GM12878 (cell line): ENCODE data around the gene FBF1. TPM values are rescaled to one million over a fixed set of nuclear protein-coding genes. Genes with fewer than 3 reads are reported as not detected.

Experiments
- ATAC-seq: fragments of 200-7000 bp; cut with Tn5 transposase; 3 replicates; pipeline ENCODE4 v1.9.1; 2020; ENCODE audit warnings: mild to moderate bottlenecking, moderate library complexity
- BruUV-seq: library from RNA; stranded (reverse); fragments of 400-500 nt; replicated peaks from 2 replicates; lab custom pipeline; 2021; lab: Mats Ljungman, UMichigan
- CTCF ChIA-PET: fragments of 300-600 bp; sonication (Branson Sonifier 250); formaldehyde crosslinking; extraction: SDS; loops from one replicate; lab custom pipeline; 2021; ENCODE audit warnings: inconsistent platforms; lab: Yijun Ruan, JAX
- POLR2A ChIA-PET: fragments of 350-600 bp; formaldehyde crosslinking; extraction: SDS; loops from one replicate; lab custom pipeline; 2021; ENCODE audit warnings: inconsistent platforms; lab: Charles Lee
- RAD21 ChIA-PET: fragments of 300-600 bp; sonication (Branson Sonifier 250); formaldehyde crosslinking; loops from one replicate; lab custom pipeline; 2023; ENCODE audit warnings: antibody characterized with exemption; ENCODE audit not compliant: unreplicated experiment; lab: Charles Lee
- SMC1A ChIA-PET: fragments of 300-600 bp; sonication (Branson Sonifier 250); formaldehyde crosslinking; loops from one replicate; lab custom pipeline; 2023; ENCODE audit not compliant: unreplicated experiment, uncharacterized antibody; lab: Charles Lee
- DNase-seq: peaks from one replicate; pipeline ENCODE4 v3.0.0-alpha.2; 2011; ENCODE audit warnings: low read depth, low spot score
- FAIRE-seq: peaks from 3 replicates; lab custom pipeline; 2011; peaks lifted over from hg19 to GRCh38; lab: Jason Lieb, UNC
- H2AFZ ChIP-seq: 2 replicates; pipeline ENCODE4 v1.6.0; 2011; ENCODE audit warnings: low read depth, low read length, control low read depth; ENCODE audit not compliant: control insufficient read depth
- H3K27ac ChIP-seq: 2 replicates; pipeline ENCODE4 v1.5.1; 2011; ENCODE audit warnings: control low read depth; ENCODE audit not compliant: control insufficient read depth, insufficient read depth
- H3K27me3 ChIP-seq, 2 experiments: replicated peaks in 1 of 2; 2 replicates each; pipeline versions ENCODE4 v1.6.0 to v1.6.1; 2011; ENCODE audit warnings: low read length in 1 of 2; ENCODE audit not compliant: control insufficient read depth in 2 of 2, insufficient read depth in 2 of 2
- H3K36me3 ChIP-seq, 2 experiments: 2 replicates each; pipeline ENCODE4 v1.5.1; 2011; ENCODE audit warnings: low read length in 1 of 2; ENCODE audit not compliant: control insufficient read depth in 2 of 2, insufficient read depth in 2 of 2
- H3K4me1 ChIP-seq: 2 replicates; pipeline ENCODE4 v1.6.1; 2011; ENCODE audit warnings: mild to moderate bottlenecking, low read length, moderate library complexity, mixed read lengths; ENCODE audit not compliant: control insufficient read depth, insufficient read depth
- H3K4me2 ChIP-seq: 2 replicates; pipeline ENCODE4 v1.6.0; 2011; ENCODE audit warnings: control low read depth; ENCODE audit not compliant: control insufficient read depth, insufficient read depth
- H3K4me3 ChIP-seq: fragments of 200-600 bp; sonication (generic); 2 replicates; pipeline ENCODE4 v1.5.1; 2016
- H3K79me2 ChIP-seq: 2 replicates; pipeline ENCODE4 v1.6.0; 2011; ENCODE audit warnings: low read length; ENCODE audit not compliant: control insufficient read depth, insufficient read depth
- H3K9ac ChIP-seq: 2 replicates; pipeline ENCODE4 v1.8.0; 2011; ENCODE audit warnings: low read length, control low read depth, mixed read lengths; ENCODE audit not compliant: control insufficient read depth, insufficient read depth
- H3K9me3 ChIP-seq: replicated peaks from 3 replicates; pipeline ENCODE4 v1.5.1; 2011; ENCODE audit warnings: mild to moderate bottlenecking, low read length; ENCODE audit not compliant: control insufficient read depth, insufficient read depth
- H4K20me1 ChIP-seq: 2 replicates; pipeline ENCODE4 v1.6.0; 2011; ENCODE audit not compliant: control insufficient read depth, insufficient read depth
- BACH1 ChIP-seq: fragments of 450-650 bp; IDR thresholded peaks from 2 replicates; pipeline ENCODE4 v1.6.1; 2017; ENCODE audit warnings: mild to moderate bottlenecking, borderline replicate concordance
- BCL11A ChIP-seq: IDR thresholded peaks from 2 replicates; pipeline ENCODE4 v1.6.1; 2011; ENCODE audit warnings: low read depth, low read length
- EED ChIP-seq: sonication (generic); IDR thresholded peaks from 2 replicates; pipeline ENCODE4 v1.6.1; 2016; ENCODE audit warnings: antibody characterized with exemption, low read depth
- EP300 ChIP-seq, 2 experiments: fragments of 150-350 bp in 1 of 2; IDR thresholded peaks; 2 replicates each; pipeline ENCODE4 v1.6.1; 2011 to 2012; ENCODE audit warnings: low read depth in 2 of 2, low read length in 2 of 2, borderline replicate concordance in 1 of 2, improper control_type of control experiment in 1 of 2, inconsistent platforms in 1 of 2; ENCODE audit not compliant: control insufficient read depth in 1 of 2
- MXI1 ChIP-seq: fragments of 150-350 bp; IDR thresholded peaks from 2 replicates; pipeline ENCODE4 v1.6.1; 2011; ENCODE audit warnings: low read depth, mild to moderate bottlenecking, inconsistent platforms, low read length, improper control_type of control experiment
- SRF ChIP-seq, 2 experiments: IDR thresholded peaks; 2 replicates each; pipeline ENCODE4 v1.6.1; 2011; ENCODE audit warnings: low read depth in 2 of 2, low read length in 2 of 2, mild to moderate bottlenecking in 1 of 2, moderate library complexity in 1 of 2
- TCF7 ChIP-seq: IDR thresholded peaks from 2 replicates; pipeline ENCODE4 v1.6.1; 2014; ENCODE audit warnings: antibody characterized with exemption, borderline replicate concordance
- YBX1 ChIP-seq: fragments of 450-650 bp; IDR thresholded peaks from 2 replicates; pipeline ENCODE4 v1.6.1; 2016; ENCODE audit warnings: antibody characterized with exemption
- WGBS: methylation state at CpG from one replicate; pipeline ENCODE4 v1.1.6; 2016; ENCODE audit warnings: low lambda C conversion rate; ENCODE audit not compliant: insufficient replicate concordance, insufficient coverage; ENCODE audit errors: missing lambda C conversion rate; 5-methylcytosine and 5-hydroxymethylcytosine counted together
- in situ Hi-C: fragments of 300-500 bp; cut with MboI; formaldehyde crosslinking; loops from 9 replicates; pipeline ENCODE4 v1.14.3; 2018; ENCODE audit warnings: mixed read lengths
- intact Hi-C: fragments of 100-400 bp; cut with micrococcal nuclease; formaldehyde crosslinking; loops from one replicate; pipeline ENCODE4 v1.14.2; 2022; ENCODE audit not compliant: unreplicated experiment
- polyA plus RNA-seq, 11 experiments: library from polyadenylated mRNA; depleted of rRNA in 4 of 11; unstranded in 6 of 11; stranded (reverse) in 5 of 11; fragments of >200 nt; fragmentation: Nextera tagmentation in 4 of 11; fragmentation: Illumina TruSeq in 1 of 11; extraction: Ambion mirVana in 4 of 11; extraction: Trizol in 1 of 11; gene quantifications; 1 replicate in 1 of 11; 2 replicates in 10 of 11; pipeline versions ENCODE4 v1.2.1 to v1.2.3, GENCODE V29; 2011 to 2016; ENCODE audit warnings: inconsistent platforms in 2 of 11, missing spikeins in 2 of 11, low read depth in 1 of 11
- total RNA-seq, 4 experiments: library from RNA; depleted of rRNA in 3 of 4; stranded (reverse); fragments of >200 nt in 3 of 4; fragmentation: Illumina TruSeq in 1 of 4; extraction: Trizol in 1 of 4; gene quantifications; 2 replicates each; pipeline versions ENCODE4 v1.2.1 to v1.2.3, GENCODE V29; 2013 to 2021
- TF ChIP-seq, protein P1 (sequence below): fragments of 450-650 bp; IDR thresholded peaks from 2 replicates; pipeline ENCODE4 v1.6.1; 2016; ENCODE audit warnings: mild to moderate bottlenecking, moderate library complexity, borderline replicate concordance
- TF ChIP-seq, protein P2 (sequence below): fragments of 450-650 bp; formaldehyde crosslinking; IDR thresholded peaks from 2 replicates; pipeline ENCODE4 v1.4.0; 2020; ENCODE audit warnings: mild to moderate bottlenecking, moderate library complexity
- TF ChIP-seq, protein P3 (sequence below): IDR thresholded peaks from 2 replicates; pipeline ENCODE4 v1.6.1; 2011; ENCODE audit warnings: mild to moderate bottlenecking, low read depth, low read length, moderate library complexity; ENCODE audit not compliant: insufficient replicate concordance
- TF ChIP-seq, protein P4 (sequence below): IDR thresholded peaks from 2 replicates; pipeline ENCODE4 v1.6.1; 2012; ENCODE audit warnings: low read length, inconsistent platforms

The FBF1 gene
- total and polyA plus RNA-seq, 10 of the 15 experiments (the other 5 are each of a cell fraction or from before 2014, with no cell fraction given), result 0.29 to 15.0 (median 7.0) TPM

DNA sequence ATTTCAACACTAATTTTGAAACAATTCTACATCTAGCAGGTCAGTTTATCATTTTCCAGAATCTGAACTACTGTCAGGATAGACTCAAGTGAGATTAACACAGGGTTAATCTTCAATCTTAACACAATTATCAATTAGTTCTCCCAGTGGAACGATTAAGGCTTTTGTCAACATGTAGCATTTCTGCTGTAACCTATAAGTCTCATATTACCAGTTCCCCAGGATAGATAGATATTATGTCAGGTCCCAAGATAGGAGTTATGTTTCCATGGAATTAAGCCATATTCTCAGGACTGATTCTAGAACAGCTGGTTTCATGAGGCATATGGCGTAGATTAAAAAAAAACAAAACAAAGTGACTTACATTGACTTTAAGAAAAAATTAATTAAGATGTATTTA, 4.4 kb upstream of the FBF1 start:
- FAIRE-seq, result no peak
- no peak for ATAC-seq
- CTCF ChIA-PET, result no interaction called here
- no peak for TF ChIP-seq BCL11A
- TF ChIP-seq, protein P1, sequence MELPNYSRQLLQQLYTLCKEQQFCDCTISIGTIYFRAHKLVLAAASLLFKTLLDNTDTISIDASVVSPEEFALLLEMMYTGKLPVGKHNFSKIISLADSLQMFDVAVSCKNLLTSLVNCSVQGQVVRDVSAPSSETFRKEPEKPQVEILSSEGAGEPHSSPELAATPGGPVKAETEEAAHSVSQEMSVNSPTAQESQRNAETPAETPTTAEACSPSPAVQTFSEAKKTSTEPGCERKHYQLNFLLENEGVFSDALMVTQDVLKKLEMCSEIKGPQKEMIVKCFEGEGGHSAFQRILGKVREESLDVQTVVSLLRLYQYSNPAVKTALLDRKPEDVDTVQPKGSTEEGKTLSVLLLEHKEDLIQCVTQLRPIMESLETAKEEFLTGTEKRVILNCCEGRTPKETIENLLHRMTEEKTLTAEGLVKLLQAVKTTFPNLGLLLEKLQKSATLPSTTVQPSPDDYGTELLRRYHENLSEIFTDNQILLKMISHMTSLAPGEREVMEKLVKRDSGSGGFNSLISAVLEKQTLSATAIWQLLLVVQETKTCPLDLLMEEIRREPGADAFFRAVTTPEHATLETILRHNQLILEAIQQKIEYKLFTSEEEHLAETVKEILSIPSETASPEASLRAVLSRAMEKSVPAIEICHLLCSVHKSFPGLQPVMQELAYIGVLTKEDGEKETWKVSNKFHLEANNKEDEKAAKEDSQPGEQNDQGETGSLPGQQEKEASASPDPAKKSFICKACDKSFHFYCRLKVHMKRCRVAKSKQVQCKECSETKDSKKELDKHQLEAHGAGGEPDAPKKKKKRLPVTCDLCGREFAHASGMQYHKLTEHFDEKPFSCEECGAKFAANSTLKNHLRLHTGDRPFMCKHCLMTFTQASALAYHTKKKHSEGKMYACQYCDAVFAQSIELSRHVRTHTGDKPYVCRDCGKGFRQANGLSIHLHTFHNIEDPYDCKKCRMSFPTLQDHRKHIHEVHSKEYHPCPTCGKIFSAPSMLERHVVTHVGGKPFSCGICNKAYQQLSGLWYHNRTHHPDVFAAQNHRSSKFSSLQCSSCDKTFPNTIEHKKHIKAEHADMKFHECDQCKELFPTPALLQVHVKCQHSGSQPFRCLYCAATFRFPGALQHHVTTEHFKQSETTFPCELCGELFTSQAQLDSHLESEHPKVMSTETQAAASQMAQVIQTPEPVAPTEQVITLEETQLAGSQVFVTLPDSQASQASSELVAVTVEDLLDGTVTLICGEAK, result no peak
- TF ChIP-seq TCF7, result no peak
- no peak for TF ChIP-seq SRF (IDR thresholded peaks at IDR 0.05; ENCODE audit: low read depth in 2 of 2, low read length in 2 of 2)
- no peak for TF ChIP-seq YBX1
- TF ChIP-seq BACH1, result no peak
- TF ChIP-seq, protein P2, sequence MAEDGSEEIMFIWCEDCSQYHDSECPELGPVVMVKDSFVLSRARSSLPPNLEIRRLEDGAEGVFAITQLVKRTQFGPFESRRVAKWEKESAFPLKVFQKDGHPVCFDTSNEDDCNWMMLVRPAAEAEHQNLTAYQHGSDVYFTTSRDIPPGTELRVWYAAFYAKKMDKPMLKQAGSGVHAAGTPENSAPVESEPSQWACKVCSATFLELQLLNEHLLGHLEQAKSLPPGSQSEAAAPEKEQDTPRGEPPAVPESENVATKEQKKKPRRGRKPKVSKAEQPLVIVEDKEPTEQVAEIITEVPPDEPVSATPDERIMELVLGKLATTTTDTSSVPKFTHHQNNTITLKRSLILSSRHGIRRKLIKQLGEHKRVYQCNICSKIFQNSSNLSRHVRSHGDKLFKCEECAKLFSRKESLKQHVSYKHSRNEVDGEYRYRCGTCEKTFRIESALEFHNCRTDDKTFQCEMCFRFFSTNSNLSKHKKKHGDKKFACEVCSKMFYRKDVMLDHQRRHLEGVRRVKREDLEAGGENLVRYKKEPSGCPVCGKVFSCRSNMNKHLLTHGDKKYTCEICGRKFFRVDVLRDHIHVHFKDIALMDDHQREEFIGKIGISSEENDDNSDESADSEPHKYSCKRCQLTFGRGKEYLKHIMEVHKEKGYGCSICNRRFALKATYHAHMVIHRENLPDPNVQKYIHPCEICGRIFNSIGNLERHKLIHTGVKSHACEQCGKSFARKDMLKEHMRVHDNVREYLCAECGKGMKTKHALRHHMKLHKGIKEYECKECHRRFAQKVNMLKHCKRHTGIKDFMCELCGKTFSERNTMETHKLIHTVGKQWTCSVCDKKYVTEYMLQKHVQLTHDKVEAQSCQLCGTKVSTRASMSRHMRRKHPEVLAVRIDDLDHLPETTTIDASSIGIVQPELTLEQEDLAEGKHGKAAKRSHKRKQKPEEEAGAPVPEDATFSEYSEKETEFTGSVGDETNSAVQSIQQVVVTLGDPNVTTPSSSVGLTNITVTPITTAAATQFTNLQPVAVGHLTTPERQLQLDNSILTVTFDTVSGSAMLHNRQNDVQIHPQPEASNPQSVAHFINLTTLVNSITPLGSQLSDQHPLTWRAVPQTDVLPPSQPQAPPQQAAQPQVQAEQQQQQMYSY, result no peak
- TF ChIP-seq, protein P3, sequence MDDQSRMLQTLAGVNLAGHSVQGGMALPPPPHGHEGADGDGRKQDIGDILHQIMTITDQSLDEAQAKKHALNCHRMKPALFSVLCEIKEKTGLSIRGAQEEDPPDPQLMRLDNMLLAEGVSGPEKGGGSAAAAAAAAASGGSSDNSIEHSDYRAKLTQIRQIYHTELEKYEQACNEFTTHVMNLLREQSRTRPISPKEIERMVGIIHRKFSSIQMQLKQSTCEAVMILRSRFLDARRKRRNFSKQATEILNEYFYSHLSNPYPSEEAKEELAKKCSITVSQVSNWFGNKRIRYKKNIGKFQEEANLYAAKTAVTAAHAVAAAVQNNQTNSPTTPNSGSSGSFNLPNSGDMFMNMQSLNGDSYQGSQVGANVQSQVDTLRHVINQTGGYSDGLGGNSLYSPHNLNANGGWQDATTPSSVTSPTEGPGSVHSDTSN, result no peak
- TF ChIP-seq, protein P4, sequence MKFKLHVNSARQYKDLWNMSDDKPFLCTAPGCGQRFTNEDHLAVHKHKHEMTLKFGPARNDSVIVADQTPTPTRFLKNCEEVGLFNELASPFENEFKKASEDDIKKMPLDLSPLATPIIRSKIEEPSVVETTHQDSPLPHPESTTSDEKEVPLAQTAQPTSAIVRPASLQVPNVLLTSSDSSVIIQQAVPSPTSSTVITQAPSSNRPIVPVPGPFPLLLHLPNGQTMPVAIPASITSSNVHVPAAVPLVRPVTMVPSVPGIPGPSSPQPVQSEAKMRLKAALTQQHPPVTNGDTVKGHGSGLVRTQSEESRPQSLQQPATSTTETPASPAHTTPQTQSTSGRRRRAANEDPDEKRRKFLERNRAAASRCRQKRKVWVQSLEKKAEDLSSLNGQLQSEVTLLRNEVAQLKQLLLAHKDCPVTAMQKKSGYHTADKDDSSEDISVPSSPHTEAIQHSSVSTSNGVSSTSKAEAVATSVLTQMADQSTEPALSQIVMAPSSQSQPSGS, result no peak
- TF ChIP-seq EP300 (IDR thresholded peaks at IDR 0.05; ENCODE audit: borderline replicate concordance in 1 of 2, control insufficient read depth in 1 of 2, low read depth in 2 of 2, low read length in 2 of 2), result no peak
- no peak for TF ChIP-seq MXI1
- no peak for TF ChIP-seq EED

More for the DNA sequence above, 4.4 kb upstream of the FBF1 start:
- WGBS, result 72% methylated on average over 2 of the region's 2 CpGs
- no peak for DNase-seq
- ChIA-PET SMC1A (no interaction called here), POLR2A (no interaction called here), RAD21 (no interaction called here)
- Histone ChIP-seq H3K27ac (no peak overlapping the region), H4K20me1 (no peaks in the 10 kb centered on the region), H3K27me3 (no peaks in the 10 kb centered on the region), H3K9me3 (no peaks in the 10 kb centered on the region), H3K4me1 (no peaks in the 10 kb centered on the region), H3K9ac (no peak overlapping the region), H3K36me3 (peaks cover 0 to 7% of the 10 kb centered on the region in 2 experiments), H3K79me2 (no peaks in the 10 kb centered on the region), H2AFZ (no peak overlapping the region), H3K4me2 (no peak overlapping the region), H3K4me3 (no peak overlapping the region)
- in situ Hi-C loops, result no loop called here
- intact Hi-C loops, result no loop called here
- BruUV-seq, result no TSS peak
